HL-60 (cell line): ENCODE data around the gene SLC22A2.

Experiments used
- DNase-seq, 2 experiments: peaks; one replicate each; pipeline ENCODE4 v3.0.0-alpha.2; 2010 to 2020; ENCODE audit warnings: low read depth in 1 of 2, low spot score in 1 of 2
- H3K27ac ChIP-seq: fragments of 250-450 bp; sonication (Bioruptor Pico); replicated peaks from 2 replicates; pipeline ENCODE4 v1.5.1; 2020; ENCODE audit warnings: mild to moderate bottlenecking, moderate library complexity
- H3K27me3 ChIP-seq: fragments of 250-450 bp; sonication (Bioruptor Pico); 2 replicates; pipeline ENCODE4 v1.5.1; 2021; ENCODE audit warnings: mild to moderate bottlenecking, moderate library complexity; ENCODE audit not compliant: insufficient read depth, poor library complexity, severe bottlenecking
- H3K4me3 ChIP-seq: replicated peaks from 2 replicates; pipeline ENCODE4 v1.5.1; 2011; ENCODE audit warnings: mild to moderate bottlenecking, control low read depth, low read length; ENCODE audit not compliant: insufficient read depth
- CTCF ChIP-seq: IDR thresholded peaks from one replicate; pipeline ENCODE4 v1.5.1; 2011; ENCODE audit warnings: low read length, control low read depth, inconsistent platforms; ENCODE audit not compliant: insufficient read depth
- GABPA ChIP-seq: IDR thresholded peaks from 2 replicates; pipeline ENCODE4 v1.6.1; 2012; ENCODE audit warnings: low read depth
- POLR2AphosphoS5 ChIP-seq: IDR thresholded peaks from 2 replicates; pipeline ENCODE4 v1.6.1; 2012; ENCODE audit warnings: low read depth
- REST ChIP-seq: IDR thresholded peaks from 2 replicates; pipeline ENCODE4 v1.6.1; 2012; ENCODE audit warnings: low read depth; ENCODE audit not compliant: insufficient replicate concordance
- SPI1 ChIP-seq: IDR thresholded peaks from 2 replicates; pipeline ENCODE4 v1.6.1; 2012; ENCODE audit warnings: low read depth, mild to moderate bottlenecking, borderline replicate concordance

The SLC22A2 gene

GRCh38 chr6:160272707-160273106 is 14.1 kb upstream of the SLC22A2 start:
- no peak for DNase-seq
- no peak overlapping the region for H3K27ac ChIP-seq
- no peak for TF ChIP-seq REST
- no peak for TF ChIP-seq GABPA
- TF ChIP-seq SPI1 = no peak
- TF ChIP-seq CTCF = no peak
- no peak for TF ChIP-seq POLR2AphosphoS5
- H3K4me3 ChIP-seq = no peak overlapping the region
- H3K27me3 ChIP-seq = no peaks in the 10 kb centered on the region

GRCh38 chr6:160270347-160270746 is 11.7 kb upstream of the SLC22A2 start:
- no peak overlapping the region for H3K4me3 ChIP-seq
- H3K27ac ChIP-seq = no peak overlapping the region
- TF ChIP-seq REST = no peak
- no peak for TF ChIP-seq SPI1
- no peak for TF ChIP-seq GABPA
- no peak for TF ChIP-seq POLR2AphosphoS5
- TF ChIP-seq CTCF = no peak
- DNase-seq = no peak
- no peaks in the 10 kb centered on the region for H3K27me3 ChIP-seq

GRCh38 chr6:160269771-160270170 is 11.2 kb upstream of the SLC22A2 start:
- H3K4me3 ChIP-seq = no peak overlapping the region
- H3K27me3 ChIP-seq = no peaks in the 10 kb centered on the region
- TF ChIP-seq GABPA (no peak), SPI1 (no peak), CTCF (no peak), POLR2AphosphoS5 (no peak), REST (no peak)
- no peak overlapping the region for H3K27ac ChIP-seq
- DNase-seq = no peak
